GM12878 (cell line): ENCODE results near the gene FBLIM1.

Source experiments
- BCLAF1 ChIP-seq: fragments of 450-650 bp; IDR thresholded peaks from 2 replicates; pipeline ENCODE4 v1.6.1; 2017; ENCODE audit warnings: antibody characterized with exemption, mild to moderate bottlenecking, moderate library complexity
- CBX3 ChIP-seq: fragments of 200-600 bp; sonication (generic); IDR thresholded peaks from 2 replicates; pipeline ENCODE4 v1.6.1; 2016; ENCODE audit warnings: low read depth, borderline replicate concordance
- CTCF ChIP-seq, 3 experiments: IDR thresholded peaks in 2 of 3; conservative IDR thresholded peaks in 1 of 3; 2 replicates each; pipeline ENCODE4 v1.5.1; 2011; ENCODE audit warnings: low read depth in 3 of 3, low read length in 3 of 3, mild to moderate bottlenecking in 3 of 3, control low read depth in 2 of 3, moderate library complexity in 2 of 3, inconsistent platforms in 1 of 3, mixed read lengths in 1 of 3; ENCODE audit not compliant: control insufficient read depth in 2 of 3, insufficient read depth in 1 of 3; ENCODE audit errors: extremely low read depth in 1 of 3
- ESRRA ChIP-seq: IDR thresholded peaks from 2 replicates; pipeline ENCODE4 v1.6.1; 2012; ENCODE audit warnings: mild to moderate bottlenecking, low read length, improper control_type of control experiment
- GABPA ChIP-seq: IDR thresholded peaks from 2 replicates; pipeline ENCODE4 v1.6.1; 2014; ENCODE audit warnings: antibody characterized with exemption, low read depth, mild to moderate bottlenecking, inconsistent platforms
- KDM1A ChIP-seq: fragments of 200-600 bp; sonication (generic); IDR thresholded peaks from 2 replicates; pipeline ENCODE4 v1.6.1; 2016; ENCODE audit warnings: borderline replicate concordance
- NR2C2 ChIP-seq: IDR thresholded peaks from 2 replicates; pipeline ENCODE4 v1.6.1; 2011; ENCODE audit warnings: borderline replicate concordance, low read depth; ENCODE audit not compliant: control insufficient read depth, insufficient read length
- NRF1 ChIP-seq: conservative IDR thresholded peaks from 2 replicates; pipeline ENCODE4 v1.6.1; 2011; ENCODE audit warnings: mild to moderate bottlenecking, low read depth, low read length, improper control_type of control experiment
- POLR2AphosphoS2 ChIP-seq: IDR thresholded peaks from 2 replicates; pipeline ENCODE4 v1.6.1; 2011; ENCODE audit warnings: low read depth, mild to moderate bottlenecking, low read length, improper control_type of control experiment, moderate library complexity
- POLR2AphosphoS5 ChIP-seq: IDR thresholded peaks from 2 replicates; pipeline ENCODE4 v1.6.1; 2011; ENCODE audit warnings: mild to moderate bottlenecking, low read length, inconsistent platforms
- YY1 ChIP-seq: IDR thresholded peaks from 2 replicates; pipeline ENCODE4 v1.6.1; 2011; ENCODE audit warnings: low read depth, mild to moderate bottlenecking, low read length
- ZBTB4 ChIP-seq: fragments of 450-650 bp; formaldehyde crosslinking; IDR thresholded peaks from 2 replicates; pipeline ENCODE4 v1.4.0; 2022; ENCODE audit warnings: mild to moderate bottlenecking, moderate library complexity

- TF ChIP-seq POLR2AphosphoS5, result no peak
- no peak for TF ChIP-seq ZBTB4 (CRISPR knock-in tag)
- no peak for TF ChIP-seq CTCF (IDR thresholded peaks at IDR 0.05 in 2 of 3, conservative IDR thresholded peaks at IDR 0.05 in 1 of 3; ENCODE audit: control insufficient read depth in 2 of 3, extremely low read depth in 1 of 3, insufficient read depth in 1 of 3, low read depth in 3 of 3, low read length in 3 of 3)
- TF ChIP-seq NRF1, result no peak
- no peak for TF ChIP-seq GABPA
- TF ChIP-seq YY1, result no peak
- no peak for TF ChIP-seq KDM1A
- no peak for TF ChIP-seq CBX3
- TF ChIP-seq ESRRA, result no peak
- TF ChIP-seq BCLAF1, result no peak
- TF ChIP-seq NR2C2, result no peak
- no peak for TF ChIP-seq POLR2AphosphoS2
Measured at GRCh38 chr1:15731735-15732685, 26.6 kb upstream of the FBLIM1 start.
